Ishikawa (cell line): ENCODE measurements around the gene ICOS.

Experiments used
- CEBPB ChIP-seq: IDR thresholded peaks from 2 replicates; pipeline ENCODE4 v1.6.1; 2012
- CREB1 ChIP-seq: IDR thresholded peaks from 2 replicates; pipeline ENCODE4 v1.6.1; 2012; ENCODE audit warnings: low read depth
- EGR1 ChIP-seq: IDR thresholded peaks from 2 replicates; pipeline ENCODE4 v1.6.1; 2012
- EP300 ChIP-seq: IDR thresholded peaks from 2 replicates; pipeline ENCODE4 v1.6.1; 2012; ENCODE audit warnings: borderline replicate concordance
- FOXM1 ChIP-seq: IDR thresholded peaks from 2 replicates; pipeline ENCODE4 v1.6.1; 2012; ENCODE audit warnings: low read depth, borderline replicate concordance
- MAX ChIP-seq: IDR thresholded peaks from 2 replicates; pipeline ENCODE4 v1.6.1; 2012
- NFIC ChIP-seq: IDR thresholded peaks from 2 replicates; pipeline ENCODE4 v1.6.1; 2012
- RAD21 ChIP-seq: IDR thresholded peaks from 2 replicates; pipeline ENCODE4 v1.6.1; 2012; ENCODE audit warnings: low read depth
- REST ChIP-seq: IDR thresholded peaks from 2 replicates; pipeline ENCODE4 v1.6.1; 2012; ENCODE audit warnings: low read depth, mild to moderate bottlenecking
- TAF1 ChIP-seq: IDR thresholded peaks from 2 replicates; pipeline ENCODE4 v1.6.1; 2012; ENCODE audit warnings: low read depth, mild to moderate bottlenecking
- TCF12 ChIP-seq: IDR thresholded peaks from 2 replicates; pipeline ENCODE4 v1.6.1; 2012; ENCODE audit warnings: low read depth
- TEAD4 ChIP-seq: IDR thresholded peaks from 2 replicates; pipeline ENCODE4 v1.6.1; 2012
- USF1 ChIP-seq: IDR thresholded peaks from 2 replicates; pipeline ENCODE4 v1.6.1; 2012
- YY1 ChIP-seq: IDR thresholded peaks from 2 replicates; pipeline ENCODE4 v1.6.1; 2012; ENCODE audit warnings: low read depth
- ZBTB7A ChIP-seq: IDR thresholded peaks from 2 replicates; pipeline ENCODE4 v1.6.1; 2012; ENCODE audit warnings: low read depth

Gene ICOS

GRCh38 chr2:203934041-203934492 lies 2.5 kb upstream of the ICOS start:
- TF ChIP-seq CEBPB: no peak
- TF ChIP-seq TAF1: no peak
- no peak for TF ChIP-seq TEAD4
- no peak for TF ChIP-seq EP300
- no peak for TF ChIP-seq MAX
- no peak for TF ChIP-seq YY1
- no peak for TF ChIP-seq RAD21
- TF ChIP-seq TCF12: no peak
- TF ChIP-seq NFIC: no peak
- no peak for TF ChIP-seq USF1
- TF ChIP-seq FOXM1: no peak
- no peak for TF ChIP-seq EGR1
- TF ChIP-seq CREB1: no peak
- no peak for TF ChIP-seq REST
- TF ChIP-seq ZBTB7A: no peak

GRCh38 chr2:203934711-203935438 lies 1.7 kb upstream of the ICOS start:
- TF ChIP-seq MAX (no peak), FOXM1 (no peak), USF1 (no peak), NFIC (no peak), CEBPB (no peak), REST (no peak), YY1 (no peak), TEAD4 (no peak)

- TF ChIP-seq USF1: no peak
- TF ChIP-seq TEAD4: no peak
- TF ChIP-seq RAD21: no peak
- TF ChIP-seq NFIC: no peak
- TF ChIP-seq ZBTB7A: no peak
- no peak for TF ChIP-seq EP300
Observed at GRCh38 chr2:203935568-203935967, 995 bp upstream of the ICOS start.

- TF ChIP-seq EP300 (no peak), TCF12 (no peak), EGR1 (no peak), CREB1 (no peak), RAD21 (no peak), CEBPB (no peak), REST (no peak), MAX (no peak), YY1 (no peak), ZBTB7A (no peak), FOXM1 (no peak), NFIC (no peak), TAF1 (no peak), USF1 (no peak), TEAD4 (no peak)
Observed at GRCh38 chr2:203936949-203937348, 386 bp downstream of the ICOS start.
